ENCODE data around the gene C1orf146. TPM values are rescaled to one million over a fixed set of nuclear protein-coding genes. Genes with fewer than 3 reads are reported as not detected.

Gene C1orf146
- total and polyA plus RNA-seq, 2 of the 4 experiments (the other 2 are of a cell fraction): not detected

GRCh38 chr1:92219028-92219427 is 1.3 kb downstream of the C1orf146 start:
- Histone ChIP-seq H3K79me1 (ENCODE audit: low read depth in 1 of 2, low read length in 2 of 2) (no peaks in the 10 kb centered on the region), H3K9me1 (ENCODE audit: insufficient read depth, low read length) (no peaks in the 10 kb centered on the region), H4K20me1 (ENCODE audit: insufficient read depth, low read length) (no peaks in the 10 kb centered on the region), H3K56ac (ENCODE audit: extremely low read depth, insufficient read depth, low read length) (no peak overlapping the region), H3K4me3 (ENCODE audit: insufficient read depth, low read depth, low read length) (no peak overlapping the region), H3K4ac (ENCODE audit: low read depth, low read length) (no peak overlapping the region), H4K8ac (ENCODE audit: low read depth in 2 of 2, low read length in 2 of 2) (no peak overlapping the region), H3K18ac (ENCODE audit: low read depth, low read length) (no peak overlapping the region), H3K4me1 (ENCODE audit: control insufficient read depth, insufficient read depth, low read length) (no peaks in the 10 kb centered on the region), H2BK20ac (ENCODE audit: low read depth, low read length) (no peak overlapping the region), H2BK15ac (ENCODE audit: low read depth, low read length) (no peak overlapping the region), H2AK9ac (replicated peaks; ENCODE audit: low read depth, low read length, poor library complexity) (no peak overlapping the region), H4K91ac (ENCODE audit: insufficient read depth, low read depth, low read length) (no peak overlapping the region), H2AFZ (replicated peaks; ENCODE audit: low read length, poor library complexity) (no peak overlapping the region), H3K14ac (replicated peaks; ENCODE audit: low read depth, low read length) (no peak overlapping the region), H4K5ac (ENCODE audit: low read depth, low read length) (no peak overlapping the region), H2BK5ac (ENCODE audit: low read depth, low read length, poor library complexity, severe bottlenecking) (no peak overlapping the region), H3K23ac (ENCODE audit: low read depth, low read length) (no peak overlapping the region), H3K36me3 (ENCODE audit: control insufficient read depth, insufficient read depth, low read length) (no peaks in the 10 kb centered on the region), H3K4me2 (ENCODE audit: low read depth, low read length) (no peak overlapping the region), H3K9ac (ENCODE audit: low read depth, low read length) (no peak overlapping the region), H3K27ac (ENCODE audit: insufficient read depth, low read length) (no peak overlapping the region), H2BK120ac (ENCODE audit: low read depth, low read length) (no peak overlapping the region), H3K27me3 (ENCODE audit: control insufficient read depth, insufficient read depth, low read length) (no peaks in the 10 kb centered on the region), H2AK5ac (ENCODE audit: low read depth, low read length) (no peak overlapping the region), H3K9me3 (ENCODE audit: control insufficient read depth, insufficient read depth, low read length) (no peaks in the 10 kb centered on the region)
- BruUV-seq (replicated peaks): no TSS peak
- CTCF ChIA-PET: no interaction called here
- dilution Hi-C loops (cut with HindIII; ENCODE audit: low sequenced_read_pairs, unreplicated experiment) (no loop called here), in situ Hi-C loops (cut with MboI; ENCODE audit: low sequenced_read_pairs) (no loop called here), intact Hi-C loops (cut with micrococcal nuclease) (no loop called here)
- DNase-seq (peak; percentile 5), ATAC-seq (ENCODE audit: low read depth) (no peak)
- TF ChIP-seq RCOR1 (IDR thresholded peaks at IDR 0.05; ENCODE audit: insufficient replicate concordance, low read length) (no peak), CEBPB (IDR thresholded peaks at IDR 0.05; ENCODE audit: low read depth, low read length) (no peak), MAFK (IDR thresholded peaks at IDR 0.05; ENCODE audit: low read depth, low read length) (peak; percentile 37; the same call in 1 of the 2 replicates), BHLHE40 (IDR thresholded peaks at IDR 0.05; ENCODE audit: low read depth, low read length) (no peak)
- POLR2A ChIA-PET (ENCODE audit: unreplicated experiment): no interaction called here
